ENCODE measurements around the gene CD69. TPM values are rescaled to one million over a fixed set of nuclear protein-coding genes. Genes with fewer than 3 reads are reported as not detected.

Gene CD69
- polyA plus RNA-seq, 1 donor from 2014 or later: 0.72 TPM

DNA sequence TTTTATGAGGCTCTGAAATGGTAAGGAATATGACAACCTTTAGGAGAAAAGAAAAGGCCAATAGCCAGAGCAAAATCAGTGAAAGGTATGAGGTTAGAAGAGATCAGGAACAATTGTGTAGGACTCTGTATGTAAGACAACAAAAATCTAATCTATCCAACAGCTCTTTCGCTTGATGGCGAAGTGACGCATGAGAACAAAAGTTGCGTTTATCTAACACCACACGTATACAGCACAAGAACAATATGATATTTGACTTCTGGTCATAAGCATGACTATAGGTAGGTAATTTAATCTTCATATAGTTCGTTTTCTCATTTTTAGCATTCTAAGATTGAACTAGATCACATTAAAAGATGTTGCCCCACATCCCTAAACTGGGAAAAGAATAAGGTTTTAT lies 29.3 kb downstream of the CD69 start:
- H3K36me3 ChIP-seq (ENCODE audit: insufficient read depth, low read length): no peaks in the 10 kb centered on the region
- no peaks in the 10 kb centered on the region for H3K79me2 ChIP-seq (replicated peaks; ENCODE audit: insufficient read depth, low read length)
- no peak for TF ChIP-seq TAF1 (IDR thresholded peaks at IDR 0.05; ENCODE audit: low read depth)
- TF ChIP-seq EZH2 (IDR thresholded peaks at IDR 0.05; ENCODE audit: borderline replicate concordance, insufficient read depth, low read length, poor library complexity, severe bottlenecking): no peak
- TF ChIP-seq SMC3 (conservative IDR thresholded peaks at IDR 0.05; ENCODE audit: poor library complexity): no peak
- TF ChIP-seq RAD21 (conservative IDR thresholded peaks at IDR 0.05): no peak
- no peak for TF ChIP-seq EP300 (conservative IDR thresholded peaks at IDR 0.05; ENCODE audit: poor library complexity, severe bottlenecking)
- TF ChIP-seq MXI1 (conservative IDR thresholded peaks at IDR 0.05; ENCODE audit: poor library complexity, severe bottlenecking): no peak
- TF ChIP-seq, protein P1, sequence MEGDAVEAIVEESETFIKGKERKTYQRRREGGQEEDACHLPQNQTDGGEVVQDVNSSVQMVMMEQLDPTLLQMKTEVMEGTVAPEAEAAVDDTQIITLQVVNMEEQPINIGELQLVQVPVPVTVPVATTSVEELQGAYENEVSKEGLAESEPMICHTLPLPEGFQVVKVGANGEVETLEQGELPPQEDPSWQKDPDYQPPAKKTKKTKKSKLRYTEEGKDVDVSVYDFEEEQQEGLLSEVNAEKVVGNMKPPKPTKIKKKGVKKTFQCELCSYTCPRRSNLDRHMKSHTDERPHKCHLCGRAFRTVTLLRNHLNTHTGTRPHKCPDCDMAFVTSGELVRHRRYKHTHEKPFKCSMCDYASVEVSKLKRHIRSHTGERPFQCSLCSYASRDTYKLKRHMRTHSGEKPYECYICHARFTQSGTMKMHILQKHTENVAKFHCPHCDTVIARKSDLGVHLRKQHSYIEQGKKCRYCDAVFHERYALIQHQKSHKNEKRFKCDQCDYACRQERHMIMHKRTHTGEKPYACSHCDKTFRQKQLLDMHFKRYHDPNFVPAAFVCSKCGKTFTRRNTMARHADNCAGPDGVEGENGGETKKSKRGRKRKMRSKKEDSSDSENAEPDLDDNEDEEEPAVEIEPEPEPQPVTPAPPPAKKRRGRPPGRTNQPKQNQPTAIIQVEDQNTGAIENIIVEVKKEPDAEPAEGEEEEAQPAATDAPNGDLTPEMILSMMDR (IDR thresholded peaks at IDR 0.05; ENCODE audit: poor library complexity, severe bottlenecking): no peak
- TF ChIP-seq, protein P2, sequence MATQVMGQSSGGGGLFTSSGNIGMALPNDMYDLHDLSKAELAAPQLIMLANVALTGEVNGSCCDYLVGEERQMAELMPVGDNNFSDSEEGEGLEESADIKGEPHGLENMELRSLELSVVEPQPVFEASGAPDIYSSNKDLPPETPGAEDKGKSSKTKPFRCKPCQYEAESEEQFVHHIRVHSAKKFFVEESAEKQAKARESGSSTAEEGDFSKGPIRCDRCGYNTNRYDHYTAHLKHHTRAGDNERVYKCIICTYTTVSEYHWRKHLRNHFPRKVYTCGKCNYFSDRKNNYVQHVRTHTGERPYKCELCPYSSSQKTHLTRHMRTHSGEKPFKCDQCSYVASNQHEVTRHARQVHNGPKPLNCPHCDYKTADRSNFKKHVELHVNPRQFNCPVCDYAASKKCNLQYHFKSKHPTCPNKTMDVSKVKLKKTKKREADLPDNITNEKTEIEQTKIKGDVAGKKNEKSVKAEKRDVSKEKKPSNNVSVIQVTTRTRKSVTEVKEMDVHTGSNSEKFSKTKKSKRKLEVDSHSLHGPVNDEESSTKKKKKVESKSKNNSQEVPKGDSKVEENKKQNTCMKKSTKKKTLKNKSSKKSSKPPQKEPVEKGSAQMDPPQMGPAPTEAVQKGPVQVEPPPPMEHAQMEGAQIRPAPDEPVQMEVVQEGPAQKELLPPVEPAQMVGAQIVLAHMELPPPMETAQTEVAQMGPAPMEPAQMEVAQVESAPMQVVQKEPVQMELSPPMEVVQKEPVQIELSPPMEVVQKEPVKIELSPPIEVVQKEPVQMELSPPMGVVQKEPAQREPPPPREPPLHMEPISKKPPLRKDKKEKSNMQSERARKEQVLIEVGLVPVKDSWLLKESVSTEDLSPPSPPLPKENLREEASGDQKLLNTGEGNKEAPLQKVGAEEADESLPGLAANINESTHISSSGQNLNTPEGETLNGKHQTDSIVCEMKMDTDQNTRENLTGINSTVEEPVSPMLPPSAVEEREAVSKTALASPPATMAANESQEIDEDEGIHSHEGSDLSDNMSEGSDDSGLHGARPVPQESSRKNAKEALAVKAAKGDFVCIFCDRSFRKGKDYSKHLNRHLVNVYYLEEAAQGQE (IDR thresholded peaks at IDR 0.05; ENCODE audit: borderline replicate concordance): no peak
- TF ChIP-seq POLR2AphosphoS5 (IDR thresholded peaks at IDR 0.05): no peak
- H3K9me3 ChIP-seq (ENCODE audit: low read length): no peaks in the 10 kb centered on the region
- H3K4me2 ChIP-seq (ENCODE audit: low read length): no peak overlapping the region
- H2AFZ ChIP-seq (ENCODE audit: low read depth, low read length): no peak overlapping the region
- no peaks in the 10 kb centered on the region for H3K27me3 ChIP-seq (ENCODE audit: insufficient read depth, low read depth, low read length)
- H3K4me3 ChIP-seq (ENCODE audit: low read length): no peak overlapping the region
- H3K27ac ChIP-seq (ENCODE audit: low read length): no peak overlapping the region
- no peaks in the 10 kb centered on the region for H4K20me1 ChIP-seq (ENCODE audit: insufficient read depth)
- no peaks in the 10 kb centered on the region for H3F3A ChIP-seq (ENCODE audit: insufficient read depth, low read length, poor library complexity, severe bottlenecking)
- H3K9ac ChIP-seq (ENCODE audit: low read length): no peak overlapping the region
- no peaks in the 10 kb centered on the region for H3K9me2 ChIP-seq (ENCODE audit: insufficient read depth, low read length)

DNA sequence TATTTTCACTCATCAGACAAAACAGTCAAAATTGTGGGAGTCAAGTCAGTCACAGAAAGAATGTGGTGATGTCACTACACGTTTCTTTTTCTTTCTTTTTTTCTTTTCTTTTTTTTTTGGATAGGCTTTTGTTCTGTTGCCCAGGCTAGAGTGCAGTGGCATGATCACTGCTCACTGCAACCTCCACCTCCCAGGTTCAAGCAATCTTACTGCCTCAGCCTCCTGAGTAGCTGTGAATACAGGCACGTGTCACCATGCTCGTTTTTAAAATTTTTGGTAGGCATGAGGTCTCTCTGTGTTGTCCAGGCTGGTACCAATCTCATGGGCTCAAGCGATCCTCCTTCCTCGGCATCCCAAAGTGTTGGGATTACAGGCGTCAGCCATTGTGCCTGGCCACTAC lies 30.1 kb downstream of the CD69 start:
- Histone ChIP-seq H3K9ac (ENCODE audit: low read length) (no peak overlapping the region), H2AFZ (ENCODE audit: low read depth, low read length) (no peak overlapping the region), H3K27ac (ENCODE audit: low read length) (no peak overlapping the region), H3K9me3 (ENCODE audit: low read length) (no peaks in the 10 kb centered on the region), H3K36me3 (ENCODE audit: insufficient read depth, low read length) (no peaks in the 10 kb centered on the region), H3F3A (ENCODE audit: insufficient read depth, low read length, poor library complexity, severe bottlenecking) (no peaks in the 10 kb centered on the region), H3K4me3 (ENCODE audit: low read length) (no peak overlapping the region), H3K9me2 (ENCODE audit: insufficient read depth, low read length) (no peaks in the 10 kb centered on the region), H3K4me2 (ENCODE audit: low read length) (no peak overlapping the region), H3K79me2 (replicated peaks; ENCODE audit: insufficient read depth, low read length) (no peaks in the 10 kb centered on the region), H3K27me3 (ENCODE audit: insufficient read depth, low read depth, low read length) (no peaks in the 10 kb centered on the region), H4K20me1 (ENCODE audit: insufficient read depth) (no peaks in the 10 kb centered on the region)
- no peak for TF ChIP-seq POLR2AphosphoS5 (IDR thresholded peaks at IDR 0.05)
- no peak for TF ChIP-seq RAD21 (conservative IDR thresholded peaks at IDR 0.05)
- TF ChIP-seq EP300 (conservative IDR thresholded peaks at IDR 0.05; ENCODE audit: poor library complexity, severe bottlenecking): no peak
- TF ChIP-seq TAF1 (IDR thresholded peaks at IDR 0.05; ENCODE audit: low read depth): no peak
- TF ChIP-seq, protein P2 (IDR thresholded peaks at IDR 0.05; ENCODE audit: borderline replicate concordance): no peak
- no peak for TF ChIP-seq MXI1 (conservative IDR thresholded peaks at IDR 0.05; ENCODE audit: poor library complexity, severe bottlenecking)
- no peak for TF ChIP-seq EZH2 (IDR thresholded peaks at IDR 0.05; ENCODE audit: borderline replicate concordance, insufficient read depth, low read length, poor library complexity, severe bottlenecking)
- TF ChIP-seq SMC3 (conservative IDR thresholded peaks at IDR 0.05; ENCODE audit: poor library complexity): no peak
- TF ChIP-seq, protein P1 (IDR thresholded peaks at IDR 0.05; ENCODE audit: poor library complexity, severe bottlenecking): no peak

Data from neural cell (in vitro differentiated cells).